DND-41 (cell line): ENCODE measurements around the gene MBD1.

Source experiments
- ATAC-seq: fragments of 200-7000 bp; cut with Tn5 transposase; 3 replicates; pipeline ENCODE4 v1.9.1; 2021; ENCODE audit warnings: low read depth; ENCODE audit not compliant: insufficient read depth
- DNase-seq: peaks from one replicate; pipeline ENCODE4 v3.0.0-alpha.2; 2020
- H2AFZ ChIP-seq: 2 replicates; pipeline ENCODE4 v1.6.0; 2012; ENCODE audit warnings: low read depth, low read length
- H3K27ac ChIP-seq: 2 replicates; pipeline ENCODE4 v1.5.1; 2012; ENCODE audit warnings: low read length, inconsistent platforms
- H3K27me3 ChIP-seq: fragments of 200-600 bp; sonication (generic); 2 replicates; pipeline ENCODE4 v1.6.0; 2012; ENCODE audit warnings: low read length, mild to moderate bottlenecking, inconsistent platforms; ENCODE audit not compliant: insufficient read depth, poor library complexity
- H3K36me3 ChIP-seq: 2 replicates; pipeline ENCODE4 v1.5.1; 2012; ENCODE audit warnings: low read length, inconsistent platforms; ENCODE audit not compliant: insufficient read depth
- H3K4me1 ChIP-seq: 2 replicates; pipeline ENCODE4 v1.5.1; 2012; ENCODE audit warnings: mild to moderate bottlenecking, low read length; ENCODE audit not compliant: insufficient read depth
- H3K4me2 ChIP-seq: 2 replicates; pipeline ENCODE4 v1.6.0; 2012; ENCODE audit warnings: mild to moderate bottlenecking, moderate library complexity, low read length, inconsistent platforms; ENCODE audit not compliant: insufficient read depth
- H3K4me3 ChIP-seq, 2 experiments: fragments of 200-600 bp in 1 of 2; shearing (Covaris generic) in 1 of 2; 2 replicates each; pipeline ENCODE4 v1.5.1; 2012 to 2016; ENCODE audit warnings: inconsistent platforms in 2 of 2, low read length in 2 of 2, mild to moderate bottlenecking in 2 of 2, low read depth in 1 of 2, moderate library complexity in 1 of 2
- H3K79me2 ChIP-seq: 2 replicates; pipeline ENCODE4 v1.6.0; 2012; ENCODE audit warnings: low read length, inconsistent platforms; ENCODE audit not compliant: insufficient read depth
- H3K9ac ChIP-seq: 2 replicates; pipeline ENCODE4 v1.6.0; 2012; ENCODE audit warnings: low read depth, mild to moderate bottlenecking, inconsistent platforms, low read length, moderate library complexity
- H3K9me3 ChIP-seq: 2 replicates; pipeline ENCODE4 v1.5.1; 2012; ENCODE audit warnings: low read length, moderate library complexity, mild to moderate bottlenecking, inconsistent platforms; ENCODE audit not compliant: insufficient read depth, severe bottlenecking
- H4K20me1 ChIP-seq: 2 replicates; pipeline ENCODE4 v1.6.0; 2012; ENCODE audit warnings: low read length; ENCODE audit not compliant: insufficient read depth
- CTCF ChIP-seq: IDR thresholded peaks from 2 replicates; pipeline ENCODE4 v1.5.1; 2012; ENCODE audit warnings: borderline replicate concordance, low read length, moderate library complexity, mild to moderate bottlenecking; ENCODE audit not compliant: poor library complexity, severe bottlenecking; ENCODE audit errors: extremely low read depth
- EZH2 ChIP-seq: IDR thresholded peaks from 3 replicates; pipeline ENCODE4 v1.6.1; 2012; ENCODE audit warnings: borderline replicate concordance, low read depth, mild to moderate bottlenecking, moderate library complexity, low read length, inconsistent platforms; ENCODE audit not compliant: severe bottlenecking

Gene MBD1

GRCh38 chr18:50281295-50281971 lies at the start of gene MBD1:
TSS of gene MBD1 (minus strand) at chr18:50281523. CDS start at chr18:50279992, 1,531 bp downstream.
- DNase-seq (peak; percentile 97), ATAC-seq (peak; percentile 89)
- Histone ChIP-seq H3K9ac (peak within 1 kb of the TSS; percentile 66), H3K4me2 (peak within 1 kb of the TSS; percentile 88), H3K9me3 (no peaks in the 10 kb centered on the region), H3K27me3 (no peaks in the 10 kb centered on the region), H3K27ac (peak within 1 kb of the TSS; percentile 85), H4K20me1 (peaks cover 9% of the 10 kb centered on the region; the same call in 1 of the 2 replicates), H3K4me1 (peaks cover 56% of the 10 kb centered on the region), H3K4me3 (peak within 1 kb of the TSS; percentile 64 to 90), H3K79me2 (peaks cover 57% of the 10 kb centered on the region), H3K36me3 (peaks cover 83% of the 10 kb centered on the region), H2AFZ (peak within 1 kb of the TSS; percentile 89)
- TF ChIP-seq CTCF (peak; percentile 39), EZH2 (no peak)

- DNase-seq (no peak), ATAC-seq (no peak)
- Histone ChIP-seq H3K4me1 (no peaks in the 10 kb centered on the region), H3K27me3 (peaks cover 6% of the 10 kb centered on the region), H3K36me3 (no peaks in the 10 kb centered on the region), H3K27ac (no peak overlapping the region), H3K4me2 (no peak overlapping the region), H3K79me2 (no peaks in the 10 kb centered on the region), H3K4me3 (no peak overlapping the region), H3K9ac (no peak overlapping the region), H4K20me1 (no peaks in the 10 kb centered on the region), H2AFZ (no peak overlapping the region), H3K9me3 (no peaks in the 10 kb centered on the region)
- TF ChIP-seq EZH2 = no peak
- no peak for TF ChIP-seq CTCF
Observed at GRCh38 chr18:50330176-50330575, 48.9 kb upstream of the MBD1 start.

- Histone ChIP-seq H3K27me3 (peaks cover 6% of the 10 kb centered on the region), H3K9ac (no peak overlapping the region), H3K4me3 (no peak overlapping the region), H3K27ac (no peak overlapping the region), H3K36me3 (no peaks in the 10 kb centered on the region), H2AFZ (no peak overlapping the region), H3K4me2 (no peak overlapping the region), H4K20me1 (no peaks in the 10 kb centered on the region), H3K9me3 (no peaks in the 10 kb centered on the region), H3K79me2 (no peaks in the 10 kb centered on the region), H3K4me1 (no peaks in the 10 kb centered on the region)
- no peak for ATAC-seq
- no peak for DNase-seq
- no peak for TF ChIP-seq CTCF
- TF ChIP-seq EZH2 = no peak
Observed at GRCh38 chr18:50327983-50328382, 46.7 kb upstream of the MBD1 start.
